Measurements from ENCODE around the gene CASP6.

CASP6 gene

DNA sequence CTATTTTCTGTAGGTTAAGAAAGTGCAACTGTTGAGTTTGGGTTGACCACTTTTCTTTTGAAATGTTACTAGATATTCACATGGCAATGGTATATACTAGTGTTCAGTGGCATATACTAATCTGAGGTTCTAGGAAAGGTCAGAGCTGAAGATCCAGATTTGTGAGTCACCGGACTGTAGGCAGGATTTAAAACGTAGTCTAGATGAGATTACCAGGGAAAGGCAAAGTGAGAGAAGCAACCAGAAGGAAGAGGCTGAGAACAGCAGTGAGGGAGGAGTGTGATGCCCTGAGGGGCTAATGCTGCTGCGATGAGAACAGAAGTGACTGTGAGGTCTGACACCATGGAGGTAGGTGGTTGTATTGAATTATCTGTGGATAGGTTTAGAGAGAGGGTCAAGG, 36.3 kb upstream of the CASP6 start:
- WGBS (ENCODE audit: extremely low coverage, insufficient coverage, insufficient read length): no CpG with 5 or more reads among the region's 3 CpGs
- no peaks in the 10 kb centered on the region for H3K4me1 ChIP-seq (ENCODE audit: control insufficient read depth in 1 of 2, insufficient read depth in 2 of 2, low read length in 2 of 2)
- H3K4me3 ChIP-seq (ENCODE audit: low read depth, low read length): no peak overlapping the region
- no peaks in the 10 kb centered on the region for H3K36me3 ChIP-seq (ENCODE audit: control insufficient read depth in 1 of 2, insufficient read depth in 2 of 2, low read length in 2 of 2)
- no peaks in the 10 kb centered on the region for H3K79me1 ChIP-seq (ENCODE audit: low read length)
- H3K4me2 ChIP-seq (ENCODE audit: low read length): no peak overlapping the region
- H4K12ac ChIP-seq (ENCODE audit: low read depth, low read length): no peak overlapping the region
- H4K8ac ChIP-seq (ENCODE audit: low read depth, low read length): no peak overlapping the region
- no peaks in the 10 kb centered on the region for H3K27me3 ChIP-seq (ENCODE audit: insufficient read depth, low read length)
- H3K23ac ChIP-seq (ENCODE audit: low read length): no peak overlapping the region
- H2AK5ac ChIP-seq (ENCODE audit: low read length): no peak overlapping the region
- no peak overlapping the region for H2AFZ ChIP-seq (ENCODE audit: insufficient read depth, low read length, poor library complexity)
- H3K79me2 ChIP-seq (ENCODE audit: control insufficient read depth, insufficient read depth, low read length, poor library complexity): no peaks in the 10 kb centered on the region
- no peak overlapping the region for H3K14ac ChIP-seq (ENCODE audit: low read length)
- no peak overlapping the region for H4K91ac ChIP-seq (ENCODE audit: low read depth, low read length)
- H3K27ac ChIP-seq (ENCODE audit: low read depth, low read length): no peak overlapping the region
- no peak overlapping the region for H2BK12ac ChIP-seq (ENCODE audit: low read length)
- H3K4ac ChIP-seq (ENCODE audit: low read depth, low read length): no peak overlapping the region
- no peak overlapping the region for H3K9ac ChIP-seq (ENCODE audit: low read length)
- H2BK5ac ChIP-seq (ENCODE audit: low read depth, low read length, poor library complexity): no peak overlapping the region
- DNase-seq: peak; percentile 34 to 52
- H3K18ac ChIP-seq (ENCODE audit: low read length): no peak overlapping the region
- H2BK120ac ChIP-seq (ENCODE audit: insufficient read depth, low read length, poor library complexity): no peak overlapping the region
- H3K9me3 ChIP-seq (ENCODE audit: insufficient read depth, low read depth, low read length): no peaks in the 10 kb centered on the region

DNA sequence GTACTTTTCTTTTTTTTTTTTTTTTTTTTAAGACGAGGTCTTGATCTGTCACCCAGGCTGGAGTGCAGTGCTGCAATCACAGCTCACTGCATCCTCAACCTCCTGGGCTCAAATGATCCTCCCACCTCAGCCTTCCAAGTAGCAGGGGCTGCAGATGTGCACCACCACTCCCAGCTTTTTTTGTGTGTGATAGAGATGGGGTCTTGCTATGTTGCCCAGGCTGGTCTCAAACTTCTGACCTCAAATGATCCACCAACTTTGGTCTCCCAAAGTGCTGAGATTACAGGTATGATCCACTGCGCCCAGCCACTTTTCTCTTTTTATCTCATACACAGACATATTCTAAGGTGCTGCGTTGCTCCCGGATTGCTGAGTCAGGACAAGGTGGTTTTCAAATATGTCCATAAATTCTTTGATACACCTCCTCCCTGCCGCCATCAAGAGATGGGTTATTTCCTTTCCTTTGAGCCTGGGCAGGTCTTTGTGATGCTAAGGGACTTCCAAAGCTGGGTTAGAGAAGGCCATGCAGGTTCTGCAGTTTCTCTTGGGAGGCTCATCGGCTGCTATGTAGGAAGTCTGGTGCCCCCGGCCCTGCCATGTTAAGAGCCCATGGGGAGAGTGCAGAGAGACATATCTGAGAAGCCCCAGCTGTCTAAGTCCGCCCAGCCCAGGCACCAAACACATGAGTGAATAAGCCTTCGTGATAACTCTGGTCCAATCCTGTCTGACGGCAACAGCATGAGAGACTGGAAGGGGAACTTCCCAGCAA, 35.0 kb upstream of the CASP6 start:
- H3K4me3 ChIP-seq (ENCODE audit: low read depth, low read length): no peak overlapping the region
- no peak overlapping the region for H4K91ac ChIP-seq (ENCODE audit: low read depth, low read length)
- no peak overlapping the region for H3K23ac ChIP-seq (ENCODE audit: low read length)
- WGBS (ENCODE audit: extremely low coverage, insufficient coverage, insufficient read length): no CpG with 5 or more reads among the region's 10 CpGs
- no peak overlapping the region for H3K9ac ChIP-seq (ENCODE audit: low read length)
- no peak overlapping the region for H2BK12ac ChIP-seq (ENCODE audit: low read length)
- no peaks in the 10 kb centered on the region for H3K27me3 ChIP-seq (ENCODE audit: insufficient read depth, low read length)
- no peak overlapping the region for H3K4me2 ChIP-seq (ENCODE audit: low read length)
- no peaks in the 10 kb centered on the region for H3K4me1 ChIP-seq (ENCODE audit: control insufficient read depth in 1 of 2, insufficient read depth in 2 of 2, low read length in 2 of 2)
- no peak overlapping the region for H3K4ac ChIP-seq (ENCODE audit: low read depth, low read length)
- no peak for DNase-seq
- H3K18ac ChIP-seq (ENCODE audit: low read length): no peak overlapping the region
- H3K27ac ChIP-seq (ENCODE audit: low read depth, low read length): no peak overlapping the region
- H2AFZ ChIP-seq (ENCODE audit: insufficient read depth, low read length, poor library complexity): no peak overlapping the region
- no peak overlapping the region for H4K8ac ChIP-seq (ENCODE audit: low read depth, low read length)
- H3K79me1 ChIP-seq (ENCODE audit: low read length): no peaks in the 10 kb centered on the region
- no peak overlapping the region for H3K14ac ChIP-seq (ENCODE audit: low read length)
- no peak overlapping the region for H4K12ac ChIP-seq (ENCODE audit: low read depth, low read length)
- no peak overlapping the region for H2BK120ac ChIP-seq (ENCODE audit: insufficient read depth, low read length, poor library complexity)
- H3K9me3 ChIP-seq (ENCODE audit: insufficient read depth, low read depth, low read length): no peaks in the 10 kb centered on the region
- H2AK5ac ChIP-seq (ENCODE audit: low read length): no peak overlapping the region
- H2BK5ac ChIP-seq (ENCODE audit: low read depth, low read length, poor library complexity): no peak overlapping the region
- H3K79me2 ChIP-seq (ENCODE audit: control insufficient read depth, insufficient read depth, low read length, poor library complexity): no peaks in the 10 kb centered on the region
- no peaks in the 10 kb centered on the region for H3K36me3 ChIP-seq (ENCODE audit: control insufficient read depth in 1 of 2, insufficient read depth in 2 of 2, low read length in 2 of 2)

DNA sequence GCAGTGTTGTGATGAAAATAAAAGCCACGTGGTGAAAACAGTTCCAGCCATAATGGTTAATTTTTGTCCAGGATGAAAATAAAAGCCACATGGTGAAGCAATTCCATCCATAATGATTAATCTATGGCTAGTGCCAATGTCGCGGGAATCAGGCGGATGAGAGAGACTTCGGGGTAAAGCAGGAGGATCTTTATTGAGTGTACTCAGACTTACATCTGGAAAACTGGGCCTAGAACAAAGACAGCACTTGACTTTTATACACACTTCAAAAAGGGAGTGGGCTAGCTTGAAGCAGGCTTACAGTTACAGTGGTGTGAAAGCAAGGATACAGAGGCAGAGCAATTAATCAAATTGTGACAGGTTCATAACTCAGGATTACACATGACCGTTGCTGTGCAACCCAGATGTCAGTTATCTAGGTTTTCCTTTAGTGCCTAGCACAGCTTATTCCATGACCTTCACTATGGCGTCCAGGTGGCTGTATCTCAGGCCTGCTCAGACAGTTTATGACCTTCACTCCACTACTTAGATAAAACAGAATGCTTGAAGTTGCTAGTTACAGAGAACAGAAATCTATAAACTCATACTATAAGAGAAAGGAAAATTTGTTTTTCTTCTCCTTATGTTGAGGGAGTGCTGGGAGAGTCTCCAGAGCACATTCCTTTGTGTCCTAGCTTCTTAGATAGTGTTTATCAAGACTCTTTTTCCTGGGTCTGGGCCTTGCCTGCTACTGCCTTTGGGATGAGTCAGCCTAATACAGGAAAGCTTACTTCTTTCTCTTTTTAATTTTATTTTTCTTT, 32.5 kb upstream of the CASP6 start:
- no peak overlapping the region for H3K4ac ChIP-seq (ENCODE audit: low read depth, low read length)
- H3K4me2 ChIP-seq (ENCODE audit: low read length): no peak overlapping the region
- WGBS (ENCODE audit: extremely low coverage, insufficient coverage, insufficient read length): no CpG with 5 or more reads among the region's 7 CpGs
- no peaks in the 10 kb centered on the region for H3K79me2 ChIP-seq (ENCODE audit: control insufficient read depth, insufficient read depth, low read length, poor library complexity)
- H3K14ac ChIP-seq (ENCODE audit: low read length): no peak overlapping the region
- DNase-seq: no peak
- H2BK5ac ChIP-seq (ENCODE audit: low read depth, low read length, poor library complexity): no peak overlapping the region
- no peak overlapping the region for H3K23ac ChIP-seq (ENCODE audit: low read length)
- H3K27me3 ChIP-seq (ENCODE audit: insufficient read depth, low read length): no peaks in the 10 kb centered on the region
- no peak overlapping the region for H4K91ac ChIP-seq (ENCODE audit: low read depth, low read length)
- no peaks in the 10 kb centered on the region for H3K9me3 ChIP-seq (ENCODE audit: insufficient read depth, low read depth, low read length)
- H4K8ac ChIP-seq (ENCODE audit: low read depth, low read length): no peak overlapping the region
- no peak overlapping the region for H3K4me3 ChIP-seq (ENCODE audit: low read depth, low read length)
- no peak overlapping the region for H2AFZ ChIP-seq (ENCODE audit: insufficient read depth, low read length, poor library complexity)
- H3K79me1 ChIP-seq (ENCODE audit: low read length): no peaks in the 10 kb centered on the region
- H3K27ac ChIP-seq (ENCODE audit: low read depth, low read length): no peak overlapping the region
- H2AK5ac ChIP-seq (ENCODE audit: low read length): no peak overlapping the region
- no peak overlapping the region for H4K12ac ChIP-seq (ENCODE audit: low read depth, low read length)
- H3K18ac ChIP-seq (ENCODE audit: low read length): no peak overlapping the region
- H3K36me3 ChIP-seq (ENCODE audit: control insufficient read depth in 1 of 2, insufficient read depth in 2 of 2, low read length in 2 of 2): no peaks in the 10 kb centered on the region
- H3K9ac ChIP-seq (ENCODE audit: low read length): no peak overlapping the region
- no peak overlapping the region for H2BK120ac ChIP-seq (ENCODE audit: insufficient read depth, low read length, poor library complexity)
- no peak overlapping the region for H2BK12ac ChIP-seq (ENCODE audit: low read length)
- H3K4me1 ChIP-seq (ENCODE audit: control insufficient read depth in 1 of 2, insufficient read depth in 2 of 2, low read length in 2 of 2): no peaks in the 10 kb centered on the region

DNA sequence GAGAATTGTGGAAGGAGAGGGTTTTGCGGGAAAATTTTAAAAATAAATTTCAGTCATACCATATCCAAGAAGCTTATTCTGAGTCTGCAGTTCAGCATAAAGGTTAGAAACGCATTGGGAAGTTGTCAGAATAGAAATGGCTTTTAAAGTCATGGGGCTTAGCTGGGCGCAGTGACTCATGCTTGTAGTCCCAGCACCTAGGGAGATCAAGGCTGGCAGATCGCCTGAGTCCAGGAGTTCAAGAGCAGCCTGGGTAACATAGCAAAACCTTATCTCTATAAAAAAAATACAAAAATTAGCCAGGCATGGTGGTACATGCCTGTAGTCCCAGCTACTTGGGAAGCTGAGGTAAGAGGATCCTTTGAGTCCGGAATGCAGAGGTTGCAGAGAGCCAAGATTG, 30.5 kb upstream of the CASP6 start:
- no peak overlapping the region for H2BK12ac ChIP-seq (ENCODE audit: low read length)
- no peak overlapping the region for H4K91ac ChIP-seq (ENCODE audit: low read depth, low read length)
- H2BK120ac ChIP-seq (ENCODE audit: insufficient read depth, low read length, poor library complexity): no peak overlapping the region
- H4K12ac ChIP-seq (ENCODE audit: low read depth, low read length): no peak overlapping the region
- no peak overlapping the region for H2BK5ac ChIP-seq (ENCODE audit: low read depth, low read length, poor library complexity)
- H3K79me1 ChIP-seq (ENCODE audit: low read length): peaks cover 7% of the 10 kb centered on the region
- no peak overlapping the region for H3K4me2 ChIP-seq (ENCODE audit: low read length)
- no peak overlapping the region for H3K14ac ChIP-seq (ENCODE audit: low read length)
- H3K23ac ChIP-seq (ENCODE audit: low read length): no peak overlapping the region
- no peak overlapping the region for H2AK5ac ChIP-seq (ENCODE audit: low read length)
- no peaks in the 10 kb centered on the region for H3K36me3 ChIP-seq (ENCODE audit: control insufficient read depth in 1 of 2, insufficient read depth in 2 of 2, low read length in 2 of 2)
- H2AFZ ChIP-seq (ENCODE audit: insufficient read depth, low read length, poor library complexity): no peak overlapping the region
- no peak overlapping the region for H3K4ac ChIP-seq (ENCODE audit: low read depth, low read length)
- no peak overlapping the region for H3K9ac ChIP-seq (ENCODE audit: low read length)
- no peak overlapping the region for H3K18ac ChIP-seq (ENCODE audit: low read length)
- H3K4me1 ChIP-seq (ENCODE audit: control insufficient read depth in 1 of 2, insufficient read depth in 2 of 2, low read length in 2 of 2): no peaks in the 10 kb centered on the region
- H3K27ac ChIP-seq (ENCODE audit: low read depth, low read length): no peak overlapping the region
- no peaks in the 10 kb centered on the region for H3K27me3 ChIP-seq (ENCODE audit: insufficient read depth, low read length)
- no peak for DNase-seq
- peaks cover 4% of the 10 kb centered on the region for H3K79me2 ChIP-seq (ENCODE audit: control insufficient read depth, insufficient read depth, low read length, poor library complexity)
- H4K8ac ChIP-seq (ENCODE audit: low read depth, low read length): no peak overlapping the region
- H3K4me3 ChIP-seq (ENCODE audit: low read depth, low read length): no peak overlapping the region
- WGBS (ENCODE audit: extremely low coverage, insufficient coverage, insufficient read length): no CpG with 5 or more reads among the region's 5 CpGs
- H3K9me3 ChIP-seq (ENCODE audit: insufficient read depth, low read depth, low read length): no peaks in the 10 kb centered on the region
